Mammary epithelial cell (primary cell): ENCODE data around the gene CEP290.

Experiments
- CTCF ChIP-seq, 2 donors: IDR thresholded peaks in 1 of 2; conservative IDR thresholded peaks in 1 of 2; 2 replicates each; pipeline ENCODE4 v1.5.1; 2011 to 2012; ENCODE audit warnings: inconsistent platforms in 2 of 2, low read length in 2 of 2, mild to moderate bottlenecking in 2 of 2, control low read depth in 1 of 2, low read depth in 1 of 2; ENCODE audit not compliant: insufficient read depth in 1 of 2; ENCODE audit errors: extremely low read depth in 1 of 2
- EZH2 ChIP-seq: IDR thresholded peaks from 2 replicates; pipeline ENCODE4 v1.6.1; 2012; ENCODE audit warnings: low read length, inconsistent platforms, borderline replicate concordance

GRCh38 chr12:88153959-88154358 lies 12.1 kb upstream of the CEP290 start:
- TF ChIP-seq CTCF (conservative IDR thresholded peaks at IDR 0.05 in 1 of 2, IDR thresholded peaks at IDR 0.05 in 1 of 2; ENCODE audit: extremely low read depth in 1 of 2, insufficient read depth in 1 of 2, low read depth in 1 of 2, low read length in 2 of 2) (peak; percentile 29 to 33), EZH2 (no peak)
